NT2/D1 (cell line): ENCODE measurements around the gene TULP3.

Experiments
- SUZ12 ChIP-seq: IDR thresholded peaks from 2 replicates; pipeline ENCODE4 v1.6.1; 2011; ENCODE audit not compliant: insufficient read length, insufficient read depth; ENCODE audit errors: extremely low read depth
- YY1 ChIP-seq: IDR thresholded peaks from 2 replicates; pipeline ENCODE4 v1.6.1; 2011; ENCODE audit not compliant: insufficient read length, insufficient read depth
- ZNF274 ChIP-seq: IDR thresholded peaks from 2 replicates; pipeline ENCODE4 v1.6.1; 2011; ENCODE audit warnings: mild to moderate bottlenecking, low read depth, low read length

GRCh38 chr12:2973566-2973965 is 82.9 kb downstream of the TULP3 start:
- TF ChIP-seq ZNF274 (no peak), YY1 (no peak), SUZ12 (no peak)
